ENCODE results near the gene PPM1M.
A peak's percentile ranks its signal among the peaks of the same experiment; 100 is the strongest.

PPM1M gene

GRCh38 chr3:52277972-52278509 lies 32.5 kb downstream of the PPM1M start:
- peak; percentile 76 for ATAC-seq
- TF ChIP-seq TCF4 (CRISPR knock-in tag; IDR thresholded peaks at IDR 0.05; ENCODE audit: borderline replicate concordance) (no peak), ZFP30 (CRISPR knock-in tag; IDR thresholded peaks at IDR 0.05) (no peak), OSR1 (CRISPR knock-in tag; IDR thresholded peaks at IDR 0.05) (no peak), ARNTL (CRISPR knock-in tag; IDR thresholded peaks at IDR 0.05; ENCODE audit: borderline replicate concordance, low read depth) (no peak), ZFP3 (CRISPR knock-in tag; IDR thresholded peaks at IDR 0.05) (no peak), TSHZ2 (CRISPR knock-in tag; IDR thresholded peaks at IDR 0.05) (no peak), RARB (CRISPR knock-in tag; IDR thresholded peaks at IDR 0.05) (no peak), ISL1 (CRISPR knock-in tag; IDR thresholded peaks at IDR 0.05) (no peak), PPARA (CRISPR knock-in tag; IDR thresholded peaks at IDR 0.05; ENCODE audit: borderline replicate concordance) (no peak), POU6F1 (CRISPR knock-in tag; IDR thresholded peaks at IDR 0.05; ENCODE audit: borderline replicate concordance, low read depth) (no peak), GLIS3 (CRISPR knock-in tag; IDR thresholded peaks at IDR 0.05) (no peak), ZNF70 (CRISPR knock-in tag; IDR thresholded peaks at IDR 0.05) (no peak)
- TF ChIP-seq, protein P1, sequence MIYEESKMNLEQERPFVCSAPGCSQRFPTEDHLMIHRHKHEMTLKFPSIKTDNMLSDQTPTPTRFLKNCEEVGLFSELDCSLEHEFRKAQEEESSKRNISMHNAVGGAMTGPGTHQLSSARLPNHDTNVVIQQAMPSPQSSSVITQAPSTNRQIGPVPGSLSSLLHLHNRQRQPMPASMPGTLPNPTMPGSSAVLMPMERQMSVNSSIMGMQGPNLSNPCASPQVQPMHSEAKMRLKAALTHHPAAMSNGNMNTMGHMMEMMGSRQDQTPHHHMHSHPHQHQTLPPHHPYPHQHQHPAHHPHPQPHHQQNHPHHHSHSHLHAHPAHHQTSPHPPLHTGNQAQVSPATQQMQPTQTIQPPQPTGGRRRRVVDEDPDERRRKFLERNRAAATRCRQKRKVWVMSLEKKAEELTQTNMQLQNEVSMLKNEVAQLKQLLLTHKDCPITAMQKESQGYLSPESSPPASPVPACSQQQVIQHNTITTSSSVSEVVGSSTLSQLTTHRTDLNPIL (CRISPR knock-in tag; IDR thresholded peaks at IDR 0.05; ENCODE audit: low read depth), result no peak
- TF ChIP-seq, protein P2, sequence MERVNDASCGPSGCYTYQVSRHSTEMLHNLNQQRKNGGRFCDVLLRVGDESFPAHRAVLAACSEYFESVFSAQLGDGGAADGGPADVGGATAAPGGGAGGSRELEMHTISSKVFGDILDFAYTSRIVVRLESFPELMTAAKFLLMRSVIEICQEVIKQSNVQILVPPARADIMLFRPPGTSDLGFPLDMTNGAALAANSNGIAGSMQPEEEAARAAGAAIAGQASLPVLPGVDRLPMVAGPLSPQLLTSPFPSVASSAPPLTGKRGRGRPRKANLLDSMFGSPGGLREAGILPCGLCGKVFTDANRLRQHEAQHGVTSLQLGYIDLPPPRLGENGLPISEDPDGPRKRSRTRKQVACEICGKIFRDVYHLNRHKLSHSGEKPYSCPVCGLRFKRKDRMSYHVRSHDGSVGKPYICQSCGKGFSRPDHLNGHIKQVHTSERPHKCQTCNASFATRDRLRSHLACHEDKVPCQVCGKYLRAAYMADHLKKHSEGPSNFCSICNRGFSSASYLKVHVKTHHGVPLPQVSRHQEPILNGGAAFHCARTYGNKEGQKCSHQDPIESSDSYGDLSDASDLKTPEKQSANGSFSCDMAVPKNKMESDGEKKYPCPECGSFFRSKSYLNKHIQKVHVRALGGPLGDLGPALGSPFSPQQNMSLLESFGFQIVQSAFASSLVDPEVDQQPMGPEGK (CRISPR knock-in tag; IDR thresholded peaks at IDR 0.05; ENCODE audit: borderline replicate concordance), result no peak

DNA sequence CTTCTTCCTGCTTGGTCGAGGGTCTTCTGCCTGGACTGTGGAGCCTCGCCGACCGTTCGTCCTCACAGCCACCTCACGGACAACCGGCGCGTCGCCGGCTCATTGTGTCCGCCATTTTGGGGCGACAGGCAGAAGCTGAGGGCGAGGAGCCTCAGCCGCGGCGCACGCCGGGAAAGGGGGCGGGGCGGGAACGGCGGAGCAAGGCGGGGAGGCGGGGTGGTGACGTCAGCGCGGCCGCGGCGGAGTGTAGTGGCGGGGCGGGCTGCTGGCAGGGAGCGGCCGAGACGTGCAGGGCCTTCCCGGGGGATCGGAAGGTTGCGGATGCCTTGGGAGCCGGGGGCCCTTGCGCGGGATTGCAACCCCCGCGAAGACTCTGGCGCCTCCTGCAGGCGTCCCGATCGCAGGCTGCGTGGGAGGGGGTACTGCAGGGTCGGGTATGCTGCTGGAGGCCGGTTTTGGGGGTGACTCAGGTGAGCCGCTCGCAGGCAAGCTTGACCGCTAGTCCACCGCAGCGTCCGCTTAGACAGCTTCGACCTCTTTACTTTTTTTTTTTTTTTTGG lies 33.0 kb downstream of the PPM1M start, which contains the start of gene WDR82:
Gene WDR82 (minus strand): TSS at position 140 of the 560 bp plus-strand sequence. CDS start 288 bp downstream, outside the sequence.
- ATAC-seq, result peak; percentile 85
- TF ChIP-seq, protein P2 (CRISPR knock-in tag; IDR thresholded peaks at IDR 0.05; ENCODE audit: borderline replicate concordance), result peak; percentile 74; the same call in 1 of the 2 replicates
- no peak for TF ChIP-seq ZNF565 (CRISPR knock-in tag; conservative IDR thresholded peaks at IDR 0.05; ENCODE audit: low read depth)

- no peak for ATAC-seq
- TF ChIP-seq, protein P1 (CRISPR knock-in tag; IDR thresholded peaks at IDR 0.05; ENCODE audit: low read depth), result no peak
- TF ChIP-seq ISL1 (CRISPR knock-in tag; IDR thresholded peaks at IDR 0.05) (no peak), ZNF8 (CRISPR knock-in tag; IDR thresholded peaks at IDR 0.05) (no peak), GLIS3 (CRISPR knock-in tag; IDR thresholded peaks at IDR 0.05) (no peak), ZFP3 (CRISPR knock-in tag; IDR thresholded peaks at IDR 0.05) (no peak), TSHZ2 (CRISPR knock-in tag; IDR thresholded peaks at IDR 0.05) (no peak), ARNTL (CRISPR knock-in tag; IDR thresholded peaks at IDR 0.05; ENCODE audit: borderline replicate concordance, low read depth) (no peak), ESRRG (CRISPR knock-in tag; IDR thresholded peaks at IDR 0.05) (no peak), ZC3H10 (CRISPR knock-in tag; IDR thresholded peaks at IDR 0.05) (no peak)
- TF ChIP-seq, protein P2 (CRISPR knock-in tag; IDR thresholded peaks at IDR 0.05; ENCODE audit: borderline replicate concordance), result no peak
Measured at GRCh38 chr3:52279596-52279995, 34.0 kb downstream of the PPM1M start.

All from SK-N-SH treated with all-trans-retinoic acid at 6 μM for 48 hours (cell line).